GM10266 (cell line): Measurements from ENCODE around the gene ZFHX3.
"Not testable (repeated sequence)": the region's sequence is repeated elsewhere in the genome, so short reads cannot be mapped to it uniquely, and the experiment has no call there.

Experiments
- DNase-seq: peaks from one replicate; pipeline ENCODE4 v3.0.0; 2012; ENCODE audit errors: extremely low spot score
- TF ChIP-seq, protein P1 (sequence below): IDR thresholded peaks from 2 replicates; pipeline ENCODE4 v1.5.1; 2012; ENCODE audit warnings: mild to moderate bottlenecking, low read depth; ENCODE audit not compliant: control insufficient read depth, insufficient read depth; ENCODE audit errors: missing control alignments

The ZFHX3 gene

DNA sequence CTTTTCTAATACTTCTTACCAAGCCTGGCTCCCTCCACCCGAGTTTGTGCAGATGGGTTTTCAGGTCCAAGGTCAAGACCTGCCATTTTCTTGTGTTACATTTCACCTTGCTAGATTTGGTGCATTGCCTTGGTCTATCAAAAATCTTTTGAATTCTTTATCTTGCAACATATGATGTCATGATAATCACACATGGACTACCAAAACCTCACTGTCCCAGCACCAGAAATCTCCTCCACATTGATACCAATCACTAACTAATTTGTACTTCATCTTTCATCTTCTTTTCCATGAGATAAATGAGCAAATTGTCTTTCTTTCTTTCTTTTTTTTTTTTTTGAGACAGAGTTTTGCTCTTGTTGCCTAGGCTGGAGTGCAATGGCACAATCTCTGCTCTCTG, 33.0 kb upstream of the ZFHX3 start:
- TF ChIP-seq, protein P1, sequence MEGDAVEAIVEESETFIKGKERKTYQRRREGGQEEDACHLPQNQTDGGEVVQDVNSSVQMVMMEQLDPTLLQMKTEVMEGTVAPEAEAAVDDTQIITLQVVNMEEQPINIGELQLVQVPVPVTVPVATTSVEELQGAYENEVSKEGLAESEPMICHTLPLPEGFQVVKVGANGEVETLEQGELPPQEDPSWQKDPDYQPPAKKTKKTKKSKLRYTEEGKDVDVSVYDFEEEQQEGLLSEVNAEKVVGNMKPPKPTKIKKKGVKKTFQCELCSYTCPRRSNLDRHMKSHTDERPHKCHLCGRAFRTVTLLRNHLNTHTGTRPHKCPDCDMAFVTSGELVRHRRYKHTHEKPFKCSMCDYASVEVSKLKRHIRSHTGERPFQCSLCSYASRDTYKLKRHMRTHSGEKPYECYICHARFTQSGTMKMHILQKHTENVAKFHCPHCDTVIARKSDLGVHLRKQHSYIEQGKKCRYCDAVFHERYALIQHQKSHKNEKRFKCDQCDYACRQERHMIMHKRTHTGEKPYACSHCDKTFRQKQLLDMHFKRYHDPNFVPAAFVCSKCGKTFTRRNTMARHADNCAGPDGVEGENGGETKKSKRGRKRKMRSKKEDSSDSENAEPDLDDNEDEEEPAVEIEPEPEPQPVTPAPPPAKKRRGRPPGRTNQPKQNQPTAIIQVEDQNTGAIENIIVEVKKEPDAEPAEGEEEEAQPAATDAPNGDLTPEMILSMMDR: no peak
- DNase-seq: no peak

DNA sequence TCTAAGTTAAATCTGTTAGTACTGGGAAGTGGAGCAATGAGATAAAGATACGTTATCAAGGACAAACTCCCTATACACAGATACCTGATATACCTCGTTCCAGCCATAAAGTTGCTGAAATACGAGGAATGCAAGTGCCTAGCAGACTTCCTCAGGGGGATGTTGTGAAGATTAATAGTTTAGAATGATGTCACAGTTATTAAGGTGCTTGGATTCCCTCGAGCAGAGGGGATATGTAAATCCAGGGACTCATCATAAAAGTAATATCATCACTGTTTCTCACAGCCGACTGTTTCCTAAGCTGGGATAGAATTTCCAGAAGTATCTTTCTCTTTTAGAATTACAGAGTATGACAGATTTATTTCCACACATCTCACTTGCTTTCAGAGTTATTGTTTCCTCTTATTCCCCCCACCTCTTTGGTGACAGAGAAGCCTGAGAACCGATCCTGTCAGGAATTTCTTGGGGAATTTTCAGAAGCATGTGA, 28.4 kb upstream of the ZFHX3 start:
- TF ChIP-seq, protein P1: no peak
- DNase-seq: no peak

DNA sequence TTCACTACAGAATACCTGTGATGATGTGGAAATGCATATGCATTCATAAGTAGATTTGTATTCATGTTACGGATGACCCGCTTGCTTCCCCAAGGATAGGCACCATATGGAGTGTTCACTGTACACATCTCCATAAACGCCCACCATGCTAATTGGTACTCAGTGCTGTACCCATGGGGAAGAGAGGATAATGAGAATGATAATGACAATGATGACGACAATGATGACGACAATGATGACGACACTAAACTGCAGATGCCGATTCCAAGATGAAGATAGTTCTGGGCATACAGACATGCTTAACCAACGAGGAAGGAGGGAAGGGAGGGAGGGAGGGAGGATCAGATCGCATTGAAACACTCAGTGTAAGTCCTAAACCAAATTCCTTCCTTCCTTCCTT, 26.5 kb upstream of the ZFHX3 start:
- no peak for DNase-seq
- TF ChIP-seq, protein P1: no peak

DNA sequence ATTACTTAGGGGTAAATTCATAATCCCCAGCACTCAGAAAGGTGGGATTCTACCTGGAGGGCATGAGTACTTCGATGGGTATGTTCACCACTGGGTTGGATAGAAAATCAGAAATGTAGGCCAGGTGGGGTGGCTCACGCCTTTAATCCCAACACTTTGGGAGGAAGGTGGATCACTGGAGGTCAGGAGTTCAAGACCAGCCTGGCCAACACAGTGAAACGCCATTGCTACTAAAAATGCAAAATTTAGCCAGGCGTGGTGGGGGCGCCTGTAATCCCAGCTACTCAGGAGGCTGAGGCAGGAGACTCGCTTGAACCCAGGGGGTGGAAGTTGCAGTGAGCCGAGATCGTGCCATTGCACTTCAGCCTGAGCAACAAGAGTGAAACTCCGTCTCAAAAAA, 24.1 kb upstream of the ZFHX3 start:
- not testable (repeated sequence) for DNase-seq

DNA sequence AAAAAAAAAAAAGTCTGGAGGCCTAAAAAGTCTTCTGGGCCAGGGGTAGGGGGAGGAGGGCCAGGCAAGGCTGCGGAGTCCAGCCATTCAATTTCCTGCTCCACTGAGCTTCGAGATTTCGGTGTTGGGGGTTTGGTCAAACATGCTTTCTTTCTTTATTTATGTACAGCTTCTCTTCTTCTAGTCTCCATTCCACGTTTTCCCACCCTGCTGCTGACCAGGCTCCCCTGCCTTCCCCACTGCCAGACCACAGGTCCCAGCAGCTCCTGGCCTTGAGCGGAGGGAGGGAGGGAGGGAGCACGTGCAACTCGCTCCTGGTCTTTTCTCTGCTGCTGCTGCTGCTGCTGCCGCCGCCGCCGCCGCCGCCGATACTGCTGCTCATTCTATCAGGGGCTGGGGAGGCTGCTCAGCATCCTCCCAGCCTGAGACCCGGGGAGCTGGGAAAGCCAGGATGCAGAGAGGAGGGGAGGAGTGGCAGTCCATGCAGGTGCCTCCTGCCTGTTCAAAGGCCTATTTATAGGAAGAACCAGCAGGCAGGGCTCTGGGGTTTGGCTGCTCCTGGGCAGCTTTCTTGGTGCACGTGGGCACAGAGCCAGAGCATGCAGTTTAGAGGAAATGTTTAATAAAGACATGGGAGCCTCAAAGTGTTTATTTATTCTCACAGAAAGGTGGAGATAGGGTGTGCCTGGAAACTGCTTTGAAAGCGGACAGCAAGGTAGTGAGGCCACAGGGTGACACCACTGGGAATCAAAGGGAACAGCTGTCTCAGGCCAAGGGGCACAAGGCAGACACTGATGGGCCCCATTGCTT, 23.4 kb upstream of the ZFHX3 start:
- no peak for DNase-seq
- TF ChIP-seq, protein P1: no peak

DNA sequence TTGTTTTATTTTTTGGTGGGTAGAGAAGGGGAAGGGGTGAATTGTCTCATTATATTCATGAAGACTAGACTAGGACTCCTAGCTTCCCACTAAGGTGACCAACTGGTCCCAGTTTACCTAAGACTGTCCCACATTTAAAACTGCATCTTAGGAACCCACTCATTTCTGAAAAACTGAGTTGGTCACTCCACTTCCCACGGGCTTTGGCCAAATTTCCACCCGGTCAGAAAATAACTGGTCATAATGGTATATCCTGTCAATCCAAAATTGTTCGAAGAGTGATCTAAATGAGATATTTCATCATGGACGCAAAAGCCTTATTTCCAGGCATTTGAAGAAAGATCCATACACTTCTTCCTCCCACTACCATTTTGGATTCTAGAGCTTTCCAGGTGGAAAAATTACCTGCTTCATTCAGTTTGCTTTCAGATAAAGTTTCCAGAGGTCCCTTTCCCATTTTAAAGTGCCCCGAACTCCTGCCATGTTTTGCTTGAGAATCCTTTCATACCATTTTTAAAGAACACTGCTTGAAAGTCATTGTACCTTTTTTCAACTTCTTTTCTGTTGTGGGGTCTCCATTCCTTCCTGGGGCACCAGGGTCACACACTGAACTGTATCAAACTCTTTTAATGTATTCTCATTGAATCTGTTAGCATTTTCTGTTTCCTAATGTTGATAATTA, 21.8 kb upstream of the ZFHX3 start:
- DNase-seq: no peak
- TF ChIP-seq, protein P1: no peak

DNA sequence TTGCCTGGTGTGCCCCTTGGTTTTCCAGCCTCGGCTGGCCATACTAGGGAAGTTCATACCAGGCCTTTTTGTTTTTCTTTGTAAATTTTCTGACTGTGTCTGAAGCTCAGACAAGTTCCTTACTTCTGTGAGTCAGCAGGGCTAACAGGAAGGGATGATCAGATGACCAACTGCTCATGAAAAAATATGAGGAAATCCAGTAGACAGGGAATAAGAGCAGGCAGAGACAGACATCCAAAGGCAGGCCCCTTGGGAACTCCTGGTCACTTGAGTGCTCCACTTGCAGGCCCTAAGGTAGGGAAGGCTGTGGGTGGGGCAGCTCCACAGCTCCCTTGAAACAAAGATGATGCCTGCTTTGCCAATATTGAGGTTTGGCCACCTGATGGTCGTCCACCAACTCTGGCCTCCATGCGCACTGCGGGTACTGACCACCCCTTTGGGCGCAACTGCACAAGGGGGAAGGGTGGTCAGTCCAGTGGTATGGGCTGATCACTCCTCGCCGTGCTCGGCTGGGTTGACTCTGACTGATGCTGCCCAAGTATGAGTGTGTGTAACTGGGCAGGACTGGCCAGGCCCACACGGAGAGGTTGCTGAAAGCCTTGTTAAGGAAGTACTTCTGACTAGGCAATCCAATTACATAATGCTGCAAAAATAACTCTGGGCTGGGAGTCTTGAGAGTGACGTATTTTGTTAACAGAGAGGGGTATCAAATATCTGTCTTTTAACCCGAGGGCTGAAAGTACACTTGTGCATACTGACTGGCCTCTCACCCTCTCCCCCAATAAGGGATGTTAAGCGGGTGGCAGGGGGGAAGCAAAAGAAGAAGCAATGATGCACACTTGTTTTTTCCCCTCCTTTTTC, 20.8 kb upstream of the ZFHX3 start:
- no peak for DNase-seq
- TF ChIP-seq, protein P1: no peak
